Iris pigment epithelial cell (primary cell): ENCODE data around the gene TUBB3.
"Not testable (repeated sequence)": the region's sequence is repeated elsewhere in the genome, so short reads cannot be mapped to it uniquely, and the experiment has no call there.

Source experiments
- DNase-seq: peaks from one replicate; pipeline ENCODE4 v3.0.0-alpha.2; 2011; ENCODE audit warnings: low read depth

The TUBB3 gene

DNA sequence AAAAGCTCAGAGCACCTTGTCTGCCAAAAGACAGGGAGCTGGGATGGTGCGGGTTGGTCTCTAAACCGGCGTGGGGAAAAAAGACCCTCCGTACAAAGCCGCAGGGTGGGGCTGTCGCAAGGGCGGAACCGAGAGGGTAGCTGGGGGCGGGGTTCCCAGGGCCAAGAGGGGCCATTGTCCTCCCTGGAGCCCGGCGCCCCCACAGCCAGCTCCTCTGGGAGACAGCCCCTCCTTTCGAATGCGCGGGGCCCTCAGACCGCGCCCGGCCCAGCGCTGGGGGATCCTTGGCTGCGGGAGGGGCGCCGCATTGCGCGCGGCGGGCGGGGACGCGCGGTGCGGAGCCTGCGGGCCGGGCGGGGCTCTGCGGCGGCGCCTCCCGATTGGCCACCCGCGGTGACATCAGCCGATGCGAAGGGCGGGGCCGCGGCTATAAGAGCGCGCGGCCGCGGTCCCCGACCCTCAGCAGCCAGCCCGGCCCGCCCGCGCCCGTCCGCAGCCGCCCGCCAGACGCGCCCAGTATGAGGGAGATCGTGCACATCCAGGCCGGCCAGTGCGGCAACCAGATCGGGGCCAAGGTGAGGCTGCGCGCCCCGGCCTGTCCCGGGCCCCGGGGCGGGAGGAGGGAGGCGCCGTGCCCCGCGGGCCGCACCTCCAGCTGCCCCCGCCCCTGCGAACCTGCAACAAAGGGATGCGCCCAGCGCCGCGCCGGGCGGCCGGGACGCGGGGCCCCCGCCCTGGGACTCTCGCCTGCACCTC lies at the start of gene TUBB3:
Gene TUBB3, plus strand, starts transcription at position 459 of the 756 bp plus-strand sequence. Its CDS starts 60 bp downstream, at position 519.
- DNase-seq: peak; percentile 84

DNA sequence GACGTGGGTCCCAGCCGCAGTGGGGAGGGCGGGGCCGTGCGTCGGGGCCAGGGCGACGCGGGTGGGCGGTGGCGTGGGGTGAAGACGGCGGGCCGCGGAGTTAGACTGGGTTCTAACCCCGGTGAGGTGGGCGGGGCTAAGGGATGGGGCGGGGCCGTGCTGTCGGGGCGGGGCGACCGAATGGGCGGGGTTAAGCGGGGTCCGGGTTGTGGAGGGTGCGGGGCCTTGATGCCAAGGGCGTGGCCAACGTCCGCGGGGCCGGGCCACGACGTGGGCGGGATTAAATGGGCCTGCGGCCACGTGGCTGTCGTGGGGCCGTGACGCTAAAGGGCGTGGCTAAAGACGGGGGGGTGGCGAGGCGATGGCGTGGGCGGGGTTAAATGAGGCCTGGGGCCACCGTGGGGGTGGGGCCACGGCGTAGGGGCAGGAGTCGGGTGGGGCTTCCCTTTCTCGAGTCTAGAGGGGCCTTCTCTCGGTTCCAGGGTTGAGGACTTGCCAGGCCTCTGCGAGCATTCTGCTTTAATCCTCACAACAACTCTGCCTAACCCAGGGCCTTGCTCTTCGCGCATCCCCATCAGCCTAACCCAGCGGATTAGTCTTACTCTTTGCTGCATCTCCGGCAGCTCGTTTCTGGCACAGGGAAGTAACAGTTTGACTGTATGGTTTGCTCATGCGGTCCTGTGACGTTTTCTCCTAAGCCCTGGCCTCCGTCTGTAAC lies 49.0 kb upstream of the TUBB3 start:
- DNase-seq: peak; percentile 93

DNA sequence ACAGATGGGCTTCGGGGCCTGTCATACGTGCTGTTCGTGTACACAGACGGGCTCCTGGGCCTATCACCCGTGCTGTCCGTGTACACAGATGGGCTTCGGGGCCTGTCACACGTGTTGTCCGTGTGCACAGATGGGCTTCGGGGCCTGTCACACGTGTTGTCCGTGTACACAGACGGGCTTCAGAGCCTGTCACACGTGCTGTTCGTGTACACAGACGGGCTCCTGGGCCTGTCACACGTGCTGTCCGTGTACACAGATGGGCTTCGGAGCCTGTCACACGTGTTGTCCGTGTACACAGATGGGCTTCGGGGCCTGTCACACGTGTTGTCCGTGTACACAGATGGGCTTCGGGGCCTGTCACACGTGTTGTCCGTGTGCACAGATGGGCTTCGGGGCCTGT lies 44.0 kb upstream of the TUBB3 start:
- DNase-seq: not testable (repeated sequence)

DNA sequence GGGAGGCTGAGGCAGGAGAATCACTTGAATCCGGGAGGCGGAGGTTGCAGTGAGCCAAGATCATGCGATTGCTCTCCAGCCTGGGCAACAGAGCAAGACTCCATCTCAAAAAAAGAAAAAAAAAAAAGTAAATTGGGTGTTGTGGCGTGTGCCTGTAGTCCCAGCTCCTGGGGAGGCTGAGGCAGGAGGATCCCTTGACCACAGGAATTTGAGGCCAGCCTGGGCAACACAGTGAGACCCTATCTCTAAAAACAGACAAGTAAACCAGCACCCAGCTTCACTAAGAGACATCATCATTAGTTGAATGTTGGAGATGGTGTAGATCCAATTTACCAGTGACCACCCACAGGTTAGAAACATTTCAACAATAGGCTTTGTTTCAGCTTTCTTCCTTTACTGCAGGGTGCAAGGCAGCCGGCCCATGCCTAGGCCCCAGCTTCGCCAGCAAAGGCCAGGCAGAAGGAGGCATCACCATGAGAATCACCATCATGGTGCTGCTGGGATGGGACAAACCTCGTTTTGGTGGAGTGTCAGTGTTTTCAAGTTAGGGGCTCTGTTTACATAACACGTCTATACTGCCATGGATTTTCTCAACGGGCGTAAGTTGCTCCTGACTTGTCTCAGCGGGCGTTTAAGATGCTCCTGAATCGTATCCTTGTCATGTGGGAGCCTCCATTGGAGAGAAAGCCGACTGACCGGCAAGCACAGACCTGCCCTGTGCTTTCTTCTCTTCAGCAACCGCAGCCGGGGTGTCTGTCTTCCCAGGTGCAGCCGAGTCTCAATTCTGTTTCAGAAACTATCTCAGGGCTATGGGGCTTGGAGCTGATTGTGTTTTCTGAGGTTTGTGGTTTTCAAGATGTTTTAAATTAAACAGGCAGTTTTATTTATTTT lies 42.4 kb upstream of the TUBB3 start:
- DNase-seq: no peak

GRCh38 chr16:89881368-89881730 lies 41.8 kb upstream of the TUBB3 start:
- DNase-seq: no peak

GRCh38 chr16:89883346-89884040 lies 39.6 kb upstream of the TUBB3 start:
- DNase-seq: no peak

DNA sequence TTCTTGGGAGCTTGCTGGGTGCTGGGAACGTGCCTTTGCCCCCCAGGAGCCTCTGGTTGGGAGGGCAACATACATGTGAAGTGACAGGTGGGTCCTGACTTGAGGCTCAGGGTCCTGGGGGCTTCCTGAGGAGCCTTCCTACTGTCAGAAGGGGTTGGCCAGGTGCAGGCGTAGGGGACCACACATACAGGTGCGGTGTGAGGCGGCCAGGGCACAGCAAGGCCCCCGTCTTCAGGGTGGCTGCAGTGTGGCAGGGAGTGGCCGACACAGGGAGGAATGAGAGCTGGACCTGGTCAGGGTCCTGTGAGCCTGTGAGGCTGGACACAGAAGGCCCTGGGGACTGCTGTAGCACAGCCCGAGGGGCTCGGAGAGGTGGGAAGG lies 39.1 kb upstream of the TUBB3 start:
- no peak for DNase-seq

DNA sequence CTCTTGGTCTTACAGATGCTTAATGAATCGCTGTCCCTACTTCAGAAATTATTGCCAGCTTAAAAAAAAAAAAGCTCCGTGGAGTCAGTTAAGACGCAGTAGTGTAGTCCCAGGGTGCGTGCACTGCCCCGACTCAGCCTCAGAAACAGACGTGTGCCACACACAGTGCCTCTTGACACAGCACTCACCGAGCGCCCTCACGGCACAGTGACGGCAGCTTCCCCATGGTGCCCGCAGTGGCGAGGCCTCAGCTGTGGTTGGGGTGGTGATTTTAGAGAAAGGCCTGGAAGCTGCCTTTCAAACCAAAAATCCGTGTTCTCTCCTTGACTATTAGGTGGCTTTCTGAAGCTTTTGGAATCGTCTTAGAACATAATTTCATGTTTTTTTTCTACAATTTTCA lies 35.9 kb upstream of the TUBB3 start:
- DNase-seq: no peak

DNA sequence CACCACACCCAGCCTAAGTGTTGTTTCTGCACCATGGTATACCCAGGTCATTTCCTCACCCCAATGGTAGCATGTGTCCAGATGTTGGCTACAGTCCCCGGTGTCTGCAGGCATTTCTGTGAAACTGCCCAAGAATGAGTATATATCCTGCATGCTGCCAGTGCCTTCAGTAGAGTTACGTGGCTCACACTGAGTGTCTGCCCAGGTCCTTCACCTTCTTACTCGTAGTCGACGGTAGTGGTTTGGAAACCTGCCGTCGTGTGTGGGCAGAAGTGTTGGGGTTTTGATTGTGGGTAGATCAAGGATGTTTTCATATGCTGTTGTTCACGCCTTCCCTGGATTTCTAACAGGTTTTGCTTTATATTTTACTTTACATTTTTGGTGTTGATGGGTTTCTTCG lies 32.9 kb upstream of the TUBB3 start:
- DNase-seq: no peak

GRCh38 chr16:89890886-89891657 lies 32.1 kb upstream of the TUBB3 start:
- no peak for DNase-seq

DNA sequence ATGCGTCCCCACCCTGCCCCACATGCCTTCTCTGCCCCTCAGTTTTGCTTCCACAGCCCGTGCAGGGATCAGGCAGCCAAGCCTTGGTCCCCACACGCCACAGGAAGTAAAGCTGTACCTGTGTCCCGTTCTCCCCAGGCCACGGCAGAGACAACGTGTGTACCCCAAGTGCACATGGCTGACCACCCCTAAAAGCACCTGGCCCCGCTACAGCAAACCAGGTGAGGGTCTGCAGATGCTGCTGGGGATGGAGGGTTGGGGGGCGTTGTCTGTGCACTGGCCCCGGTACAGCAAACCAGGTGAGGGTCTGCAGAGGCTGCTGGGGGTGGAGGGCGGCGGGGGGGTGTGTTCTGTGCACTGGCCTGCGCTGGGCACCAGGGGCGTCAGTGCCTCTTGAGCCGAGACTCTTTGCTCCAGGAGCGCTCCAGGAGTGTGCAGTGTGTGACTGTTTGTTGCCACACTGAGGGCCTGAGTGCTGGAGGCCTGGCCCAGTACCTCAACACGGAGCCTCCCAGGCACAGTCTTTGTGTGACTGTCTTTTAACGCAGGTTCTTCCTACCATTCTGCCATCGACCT lies 31.0 kb upstream of the TUBB3 start:
- DNase-seq: no peak

DNA sequence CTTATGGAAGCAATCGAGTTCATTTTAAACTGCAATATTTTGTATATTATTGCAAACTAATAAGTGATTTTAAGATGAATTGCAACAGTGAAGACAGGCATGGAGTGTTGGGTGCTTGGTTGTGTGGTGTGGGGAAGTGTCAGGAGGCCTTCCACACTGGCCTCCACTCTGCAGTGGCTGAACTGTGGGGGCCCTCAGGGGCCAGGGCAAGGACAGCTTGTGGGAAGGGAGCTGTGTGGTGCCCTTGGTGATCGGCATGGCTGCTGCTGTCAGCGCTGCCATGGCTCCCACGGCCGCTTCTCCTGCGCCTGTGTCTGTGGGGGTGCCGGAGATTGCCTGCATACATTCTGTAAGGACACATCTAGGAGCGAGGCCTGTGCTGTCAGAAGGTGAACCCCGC lies 30.5 kb upstream of the TUBB3 start:
- DNase-seq: no peak

GRCh38 chr16:89893642-89894548 lies 29.2 kb upstream of the TUBB3 start:
- no peak for DNase-seq

GRCh38 chr16:89895482-89896250 lies 27.5 kb upstream of the TUBB3 start:
- no peak for DNase-seq

DNA sequence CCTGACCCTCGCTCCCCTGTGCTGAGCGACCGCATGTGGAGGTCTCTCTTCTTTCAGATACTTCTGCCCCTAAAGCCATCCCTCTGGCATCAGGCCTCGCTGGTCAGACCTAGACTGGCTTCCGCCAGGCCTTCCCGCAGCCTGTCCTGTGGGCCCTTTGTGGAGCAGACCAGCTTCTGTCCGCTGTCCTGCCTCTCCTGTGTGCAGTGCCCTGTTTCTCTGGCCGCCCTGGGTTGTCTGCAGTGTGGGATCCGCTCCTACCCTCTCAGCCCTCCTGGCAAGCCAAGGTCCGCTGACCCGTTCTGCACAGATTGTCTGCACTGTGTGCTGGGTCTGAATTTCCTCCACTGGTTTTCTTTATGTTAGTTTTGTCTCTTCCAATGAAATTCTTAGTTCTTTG lies 25.9 kb upstream of the TUBB3 start:
- no peak for DNase-seq

DNA sequence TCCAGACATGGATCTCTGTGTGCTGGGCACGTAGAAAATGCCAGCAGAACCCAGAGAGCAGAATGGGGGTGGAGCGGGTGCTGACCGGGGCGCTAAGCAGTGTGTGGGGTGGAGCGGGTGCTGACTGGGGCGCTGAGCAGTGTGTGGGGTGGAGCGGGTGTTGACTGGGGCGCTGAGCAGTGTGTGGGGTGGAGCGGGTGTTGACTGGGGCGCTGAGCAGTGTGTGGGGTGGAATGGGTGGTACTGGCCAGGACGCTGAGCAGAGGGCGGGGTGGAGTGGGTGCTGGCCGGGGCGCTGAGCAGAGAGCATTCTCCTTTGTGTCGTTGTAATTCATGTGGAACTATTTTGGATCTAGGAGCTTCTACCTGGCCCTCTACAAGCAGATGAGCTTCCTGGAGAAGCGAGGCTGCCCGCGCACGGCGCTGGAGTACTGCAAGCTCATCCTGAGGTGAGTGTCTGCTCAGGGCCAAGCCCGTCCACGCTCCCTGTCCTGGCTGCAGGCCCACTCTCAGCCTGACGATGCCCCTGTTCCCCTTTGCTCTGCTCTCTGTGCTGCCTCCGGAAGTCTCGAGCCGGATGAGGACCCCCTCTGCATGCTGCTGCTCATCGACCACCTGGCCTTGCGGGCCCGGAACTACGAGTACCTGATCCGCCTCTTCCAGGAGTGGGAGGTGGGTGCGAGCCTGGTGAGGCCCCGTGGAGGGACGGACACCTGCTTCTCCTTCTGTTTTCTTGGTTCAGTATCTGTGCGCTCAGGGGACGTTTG lies 24.8 kb upstream of the TUBB3 start:
- no peak for DNase-seq

GRCh38 chr16:89899879-89900481 lies 23.2 kb upstream of the TUBB3 start:
- DNase-seq: no peak

DNA sequence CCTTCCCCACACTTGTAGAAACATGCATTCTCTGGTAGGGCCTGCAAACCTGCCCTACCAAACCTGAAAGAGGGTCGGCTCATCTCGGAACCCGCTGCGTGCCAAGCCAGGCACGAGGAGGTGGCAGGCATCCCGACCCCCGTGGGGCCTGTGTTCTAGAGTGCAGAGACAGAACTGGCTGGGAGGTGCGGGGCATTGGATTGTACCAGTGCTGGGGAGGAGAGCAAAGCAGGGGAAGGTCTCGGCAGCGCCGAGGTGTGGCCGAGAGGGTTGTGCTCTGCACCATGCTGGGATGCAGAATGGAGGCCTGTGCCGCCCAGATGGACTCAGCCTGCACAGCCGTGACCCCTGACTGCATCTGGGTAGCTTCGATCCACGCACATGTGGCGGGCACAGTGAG lies 22.3 kb upstream of the TUBB3 start:
- no peak for DNase-seq
